Hepatocyte (in vitro differentiated cells): Measurements from ENCODE around the gene MFAP2. TPM values are rescaled to one million over a fixed set of nuclear protein-coding genes. Genes with fewer than 3 reads are reported as not detected.
A peak's percentile ranks its signal among the peaks of the same experiment; 100 is the strongest.

Experiments
- DNase-seq: peaks from one replicate; pipeline ENCODE4 v3.0.0-alpha.2; 2016; ENCODE audit warnings: low spot score
- H2AFZ ChIP-seq: fragments of 200-600 bp; sonication (generic); 2 replicates; pipeline ENCODE4 v1.6.0; 2016; ENCODE audit warnings: antibody characterized with exemption, mild to moderate bottlenecking
- H3K27ac ChIP-seq: fragments of 200-600 bp; sonication (generic); 2 replicates; pipeline ENCODE4 v1.5.1; 2016; ENCODE audit warnings: mild to moderate bottlenecking
- H3K27me3 ChIP-seq: fragments of 200-600 bp; sonication (generic); 2 replicates; pipeline ENCODE4 v1.6.1; 2016
- H3K36me3 ChIP-seq: fragments of 200-600 bp; sonication (generic); replicated peaks from 2 replicates; pipeline ENCODE4 v1.5.1; 2016; ENCODE audit warnings: low read depth; ENCODE audit not compliant: insufficient read depth
- H3K4me1 ChIP-seq: fragments of 200-600 bp; sonication (generic); 2 replicates; pipeline ENCODE4 v1.5.1; 2016; ENCODE audit warnings: mild to moderate bottlenecking, moderate library complexity; ENCODE audit not compliant: insufficient read depth
- H3K4me2 ChIP-seq: fragments of 200-600 bp; sonication (generic); 2 replicates; pipeline ENCODE4 v1.6.0; 2016
- H3K4me3 ChIP-seq: fragments of 200-600 bp; sonication (generic); 2 replicates; pipeline ENCODE4 v1.5.1; 2016; ENCODE audit warnings: mild to moderate bottlenecking
- H3K79me2 ChIP-seq: fragments of 200-600 bp; sonication (generic); 2 replicates; pipeline ENCODE4 v1.6.0; 2017; ENCODE audit warnings: mild to moderate bottlenecking
- H3K9me2 ChIP-seq: fragments of 200-600 bp; sonication (generic); replicated peaks from 2 replicates; pipeline ENCODE4 v1.6.0; 2017; ENCODE audit warnings: mild to moderate bottlenecking; ENCODE audit not compliant: insufficient read depth
- H3K9me3 ChIP-seq: fragments of 200-600 bp; sonication (generic); 2 replicates; pipeline ENCODE4 v1.5.1; 2016; ENCODE audit warnings: low read depth, mild to moderate bottlenecking
- H4K20me1 ChIP-seq: fragments of 200-600 bp; sonication (generic); 2 replicates; pipeline ENCODE4 v1.6.0; 2016; ENCODE audit warnings: mild to moderate bottlenecking; ENCODE audit not compliant: insufficient read depth, poor library complexity, severe bottlenecking
- CTCF ChIP-seq: fragments of 200-600 bp; sonication (generic); IDR thresholded peaks from 2 replicates; pipeline ENCODE4 v1.5.1; 2016; ENCODE audit warnings: antibody characterized with exemption, mild to moderate bottlenecking; ENCODE audit not compliant: poor library complexity
- EZH2 ChIP-seq: fragments of 200-600 bp; sonication (generic); IDR thresholded peaks from 2 replicates; pipeline ENCODE4 v1.6.1; 2016; ENCODE audit warnings: antibody characterized with exemption, mild to moderate bottlenecking, borderline replicate concordance
- EZH2phosphoT487 ChIP-seq: fragments of 200-600 bp; sonication (generic); IDR thresholded peaks from one replicate; pipeline ENCODE4 v1.6.1; 2018; ENCODE audit warnings: antibody characterized with exemption, mild to moderate bottlenecking, low read depth, moderate library complexity; ENCODE audit not compliant: unreplicated experiment, severe bottlenecking
- WGBS: methylation state at CpG from one replicate; pipeline ENCODE4 v1.1.6; 2016; ENCODE audit warnings: low lambda C conversion rate; ENCODE audit errors: missing lambda C conversion rate; 5-methylcytosine and 5-hydroxymethylcytosine counted together
- polyA plus RNA-seq: library from polyadenylated mRNA; unstranded; fragments of >200 nt; fragmentation: Nextera tagmentation; extraction: Ambion mirVana; gene quantifications from 2 replicates; pipeline ENCODE4 v1.2.1, GENCODE V29; 2016
- total RNA-seq: library from RNA; depleted of rRNA; stranded (reverse); fragments of >200 nt; gene quantifications from 2 replicates; pipeline ENCODE4 v1.2.3, GENCODE V29; 2014

The MFAP2 gene
- total and polyA plus RNA-seq, 2 experiments from 2014 or later, result 172 to 551 TPM

GRCh38 chr1:16927711-16928485 is 52.5 kb downstream of the MFAP2 start:
- DNase-seq, result no peak
- TF ChIP-seq EZH2phosphoT487 (no peak), CTCF (no peak), EZH2 (no peak)

GRCh38 chr1:16927256-16927655 is 53.2 kb downstream of the MFAP2 start:
- Histone ChIP-seq H3K9me2 (no peaks in the 10 kb centered on the region), H2AFZ (no peak overlapping the region), H3K36me3 (no peaks in the 10 kb centered on the region), H3K4me2 (no peak overlapping the region), H3K4me3 (no peak overlapping the region), H3K79me2 (no peaks in the 10 kb centered on the region), H3K9me3 (no peaks in the 10 kb centered on the region), H3K27me3 (no peaks in the 10 kb centered on the region), H3K27ac (no peak overlapping the region), H4K20me1 (no peaks in the 10 kb centered on the region), H3K4me1 (peaks cover 4% of the 10 kb centered on the region)
- DNase-seq, result no peak
- 92% methylated on average over 14 of the region's 14 CpGs for WGBS
- TF ChIP-seq EZH2 (no peak), EZH2phosphoT487 (no peak), CTCF (no peak)

More at GRCh38 chr1:16927711-16928485, 52.5 kb downstream of the MFAP2 start:
- Histone ChIP-seq H4K20me1 (no peaks in the 10 kb centered on the region), H3K27ac (no peak overlapping the region), H3K4me2 (no peak overlapping the region), H3K4me1 (peaks cover 4% of the 10 kb centered on the region), H3K36me3 (no peaks in the 10 kb centered on the region), H3K27me3 (no peaks in the 10 kb centered on the region), H3K9me2 (no peaks in the 10 kb centered on the region), H3K4me3 (no peak overlapping the region), H3K79me2 (no peaks in the 10 kb centered on the region), H3K9me3 (no peaks in the 10 kb centered on the region), H2AFZ (no peak overlapping the region)
- WGBS, result 90% methylated on average over 13 of the region's 13 CpGs

GRCh38 chr1:16926491-16927073 is 53.8 kb downstream of the MFAP2 start:
- no peaks in the 10 kb centered on the region for H3K9me2 ChIP-seq
- H4K20me1 ChIP-seq, result no peaks in the 10 kb centered on the region
- TF ChIP-seq CTCF, result no peak
- no peak for TF ChIP-seq EZH2
- no peak for TF ChIP-seq EZH2phosphoT487
- no peaks in the 10 kb centered on the region for H3K36me3 ChIP-seq
- H3K4me1 ChIP-seq, result peaks cover 4% of the 10 kb centered on the region
- no peaks in the 10 kb centered on the region for H3K79me2 ChIP-seq
- DNase-seq, result peak; percentile 26
- no peak overlapping the region for H2AFZ ChIP-seq
- H3K27me3 ChIP-seq, result no peaks in the 10 kb centered on the region
- no peak overlapping the region for H3K4me3 ChIP-seq
- 45% methylated on average over 10 of the region's 10 CpGs for WGBS
- no peak overlapping the region for H3K4me2 ChIP-seq
- H3K27ac ChIP-seq, result no peak overlapping the region
- no peaks in the 10 kb centered on the region for H3K9me3 ChIP-seq
